GM12801 (cell line): ENCODE measurements around the gene PEX16.

ENCODE experiments used
- CTCF ChIP-seq: IDR thresholded peaks from one replicate; pipeline ENCODE4 v1.5.1; 2011; ENCODE audit warnings: control low read depth; ENCODE audit not compliant: insufficient read length; ENCODE audit errors: extremely low read depth

Gene PEX16

GRCh38 chr11:45915446-45915845 lies 2.2 kb downstream of the PEX16 start:
- TF ChIP-seq CTCF: no peak

GRCh38 chr11:45913942-45914635 lies 3.6 kb downstream of the PEX16 start:
- TF ChIP-seq CTCF: no peak

- no peak for TF ChIP-seq CTCF
Measured at GRCh38 chr11:45913514-45913913, 4.2 kb downstream of the PEX16 start.

GRCh38 chr11:45910623-45911022 lies 7.1 kb downstream of the PEX16 start:
- no peak for TF ChIP-seq CTCF

- no peak for TF ChIP-seq CTCF
Measured at GRCh38 chr11:45909594-45910475, 7.8 kb downstream of the PEX16 start.

- TF ChIP-seq CTCF: no peak
Measured at GRCh38 chr11:45907911-45908370, 9.7 kb downstream of the PEX16 start.

- no peak for TF ChIP-seq CTCF
Measured at GRCh38 chr11:45906965-45907611, 10.6 kb downstream of the PEX16 start, which contains the start of gene FREY1. TSS of gene FREY1 (minus strand) at chr11:45907271. CDS start at chr11:45907245, 26 bp downstream.
